IPS DF 6.9 (cell line): ENCODE measurements around the gene TMIE.

Source experiments
- DNase-seq: peaks from one replicate; pipeline ENCODE4 v3.0.0-alpha.2; 2013; ENCODE audit warnings: low read depth, low spot score
- H3K27ac ChIP-seq: one replicate; pipeline ENCODE4 v1.5.1; 2013; ENCODE audit warnings: low read length, control low read depth
- H3K27me3 ChIP-seq: 2 replicates; pipeline ENCODE4 v1.6.1; 2013; ENCODE audit warnings: mild to moderate bottlenecking, low read length; ENCODE audit not compliant: control insufficient read depth, insufficient read depth
- H3K36me3 ChIP-seq: 2 replicates; pipeline ENCODE4 v1.6.1; 2013; ENCODE audit warnings: low read length; ENCODE audit not compliant: control insufficient read depth, insufficient read depth
- H3K4me1 ChIP-seq: 2 replicates; pipeline ENCODE4 v1.6.1; 2013; ENCODE audit warnings: low read length; ENCODE audit not compliant: control insufficient read depth, insufficient read depth
- H3K4me3 ChIP-seq: 2 replicates; pipeline ENCODE4 v1.5.1; 2013; ENCODE audit warnings: mild to moderate bottlenecking, low read length
- H3K9me3 ChIP-seq: 2 replicates; pipeline ENCODE4 v1.6.1; 2013; ENCODE audit warnings: low read length, inconsistent platforms; ENCODE audit not compliant: control insufficient read depth, insufficient read depth
- WGBS: extraction: QIAGEN DNeasy Blood & Tissue Kit; methylation state at CpG from one replicate; pipeline ENCODE4 v1.1.7; 2013; ENCODE audit warnings: mixed read lengths, missing lambda C conversion rate; ENCODE audit not compliant: insufficient read length, insufficient coverage; 5-methylcytosine and 5-hydroxymethylcytosine counted together

The TMIE gene

GRCh38 chr3:46690798-46691197 is 10.4 kb upstream of the TMIE start:
- no peaks in the 10 kb centered on the region for H3K36me3 ChIP-seq
- peaks cover 7% of the 10 kb centered on the region for H3K4me1 ChIP-seq
- H3K27me3 ChIP-seq: peaks cover 2% of the 10 kb centered on the region; the same call in 1 of the 2 replicates
- H3K4me3 ChIP-seq: no peak overlapping the region
- H3K27ac ChIP-seq: no peak overlapping the region
- WGBS: no CpG with 5 or more reads among the region's 5 CpGs
- no peak for DNase-seq
- H3K9me3 ChIP-seq: no peaks in the 10 kb centered on the region

DNA sequence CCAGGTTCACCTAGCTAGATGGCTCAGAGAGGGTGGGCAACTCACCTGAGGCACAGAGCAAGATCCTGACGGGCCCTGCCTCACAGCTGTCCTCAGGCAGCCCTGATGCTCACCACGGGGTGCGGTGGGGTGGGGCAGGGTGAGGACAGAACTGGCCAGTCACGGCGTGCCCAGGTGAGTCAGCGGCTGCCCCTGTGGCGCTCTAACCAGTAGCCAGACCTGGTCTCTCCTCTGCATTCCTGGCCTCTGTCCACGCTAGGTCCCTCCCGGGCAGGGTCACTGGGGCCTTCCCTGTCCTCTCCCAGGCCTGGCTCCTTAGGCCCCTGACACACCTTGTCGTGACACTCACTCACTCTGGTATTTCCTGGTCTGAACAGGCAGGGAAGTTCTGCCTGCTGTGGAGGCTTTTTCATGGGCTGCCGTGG is 8.6 kb upstream of the TMIE start:
- H3K4me3 ChIP-seq: no peak overlapping the region
- H3K27ac ChIP-seq: no peak overlapping the region
- H3K9me3 ChIP-seq: no peaks in the 10 kb centered on the region
- H3K27me3 ChIP-seq: peaks cover 2% of the 10 kb centered on the region; the same call in 1 of the 2 replicates
- DNase-seq: no peak
- H3K36me3 ChIP-seq: no peaks in the 10 kb centered on the region
- peaks cover 7% of the 10 kb centered on the region for H3K4me1 ChIP-seq
- WGBS: no CpG with 5 or more reads among the region's 11 CpGs

GRCh38 chr3:46693038-46693891 is 7.9 kb upstream of the TMIE start, which contains the start of gene ALS2CL:
TSS of gene ALS2CL (minus strand) at chr3:46693679. CDS start at chr3:46689440, 4,239 bp downstream.
- H3K4me3 ChIP-seq: peak within 1 kb of the TSS; percentile 55; the same call in 1 of the 2 replicates
- DNase-seq: no peak
- no CpG with 5 or more reads among the region's 71 CpGs for WGBS
- H3K27me3 ChIP-seq: peaks cover 2% of the 10 kb centered on the region; the same call in 1 of the 2 replicates
- H3K27ac ChIP-seq: no peak within 1 kb of the TSS
- no peaks in the 10 kb centered on the region for H3K36me3 ChIP-seq
- H3K4me1 ChIP-seq: peaks cover 7% of the 10 kb centered on the region
- no peaks in the 10 kb centered on the region for H3K9me3 ChIP-seq

- no peak overlapping the region for H3K27ac ChIP-seq
- H3K9me3 ChIP-seq: no peaks in the 10 kb centered on the region
- peak overlapping the region; percentile 19; the same call in 1 of the 2 replicates for H3K4me3 ChIP-seq
- no peaks in the 10 kb centered on the region for H3K36me3 ChIP-seq
- WGBS: no CpG with 5 or more reads among the region's 30 CpGs
- no peak for DNase-seq
- peaks cover 7% of the 10 kb centered on the region for H3K4me1 ChIP-seq
- H3K27me3 ChIP-seq: peaks cover 2% of the 10 kb centered on the region; the same call in 1 of the 2 replicates
These were observed 7.3 kb upstream of the TMIE start for GRCh38 chr3:46693892-46694226.

DNA sequence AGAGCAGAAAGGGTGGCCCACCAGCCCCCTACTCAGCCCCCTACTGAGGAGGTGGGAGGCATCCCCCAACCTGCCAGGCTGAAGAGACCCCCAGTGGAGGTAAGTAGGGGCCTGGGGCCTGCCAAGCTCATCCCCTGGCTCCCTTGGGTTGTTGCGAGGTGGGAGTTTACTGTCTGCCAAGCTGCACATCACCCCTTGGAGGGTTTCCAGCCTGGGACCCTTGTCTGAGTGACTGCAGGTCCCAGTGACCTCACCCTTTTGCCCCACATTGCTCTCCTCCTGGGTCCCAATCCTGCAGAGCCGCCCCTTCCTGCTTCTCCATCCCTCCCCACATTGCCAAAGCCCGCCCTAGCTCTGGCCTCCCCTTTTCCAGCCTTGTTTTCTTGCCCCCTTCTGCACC is 6.7 kb upstream of the TMIE start:
- Histone ChIP-seq H3K4me1 (peaks cover 7% of the 10 kb centered on the region), H3K36me3 (no peaks in the 10 kb centered on the region), H3K9me3 (no peaks in the 10 kb centered on the region), H3K27me3 (peaks cover 2% of the 10 kb centered on the region; the same call in 1 of the 2 replicates), H3K4me3 (no peak overlapping the region), H3K27ac (no peak overlapping the region)
- WGBS: no CpG with 5 or more reads among the region's 3 CpGs
- DNase-seq: no peak

DNA sequence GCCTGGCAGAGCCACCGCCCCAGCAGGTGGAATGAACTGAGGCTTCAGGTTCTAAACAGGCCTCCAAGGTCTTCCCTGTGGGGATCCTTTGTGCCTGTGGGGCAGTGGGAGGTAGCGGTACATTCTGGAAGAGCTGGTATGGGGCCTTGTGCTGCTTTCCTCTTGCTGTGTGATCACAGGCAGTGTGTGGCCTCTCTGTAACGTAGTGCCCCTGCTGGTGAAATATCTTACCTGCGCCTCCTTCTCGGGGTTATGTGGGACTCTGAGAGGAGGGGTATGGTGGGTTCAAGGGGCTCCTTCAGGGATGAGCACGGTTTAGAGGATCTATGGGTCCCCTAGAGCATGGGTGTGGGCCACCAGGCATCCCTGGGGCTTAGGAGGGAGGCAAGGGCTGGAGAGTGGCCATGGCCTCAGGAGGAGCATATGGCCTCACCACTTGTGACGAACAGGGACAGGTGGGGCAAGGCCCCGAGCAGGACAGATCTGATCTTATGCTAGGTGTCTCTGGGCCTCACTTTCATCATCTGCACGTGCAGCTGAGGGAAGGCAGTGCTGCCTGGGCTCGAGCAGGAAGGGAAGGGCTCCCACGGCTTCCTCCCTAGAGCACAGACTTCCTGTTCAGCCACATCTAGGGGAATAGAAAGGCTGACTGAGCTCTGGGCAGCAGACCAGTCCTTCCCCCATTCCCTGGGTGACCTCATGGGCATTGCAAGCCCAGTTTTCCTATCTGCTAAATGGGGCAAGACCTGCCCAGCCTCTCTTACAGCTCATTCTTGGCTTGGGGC is 5.8 kb upstream of the TMIE start:
- Histone ChIP-seq H3K4me3 (no peak overlapping the region), H3K9me3 (no peaks in the 10 kb centered on the region), H3K36me3 (no peaks in the 10 kb centered on the region), H3K27ac (no peak overlapping the region), H3K4me1 (peaks cover 7% of the 10 kb centered on the region), H3K27me3 (peaks cover 2% of the 10 kb centered on the region; the same call in 1 of the 2 replicates)
- no CpG with 5 or more reads among the region's 11 CpGs for WGBS
- peak; percentile 66 for DNase-seq

- H3K4me3 ChIP-seq: no peak overlapping the region
- no peak for DNase-seq
- H3K36me3 ChIP-seq: no peaks in the 10 kb centered on the region
- WGBS: no CpG with 5 or more reads among the region's 4 CpGs
- no peaks in the 10 kb centered on the region for H3K9me3 ChIP-seq
- peaks cover 7% of the 10 kb centered on the region for H3K4me1 ChIP-seq
- H3K27me3 ChIP-seq: peaks cover 4% of the 10 kb centered on the region; the same call in 1 of the 2 replicates
- H3K27ac ChIP-seq: no peak overlapping the region
These were observed 5.0 kb upstream of the TMIE start for GRCh38 chr3:46695962-46696894.

- Histone ChIP-seq H3K36me3 (no peaks in the 10 kb centered on the region), H3K27ac (no peak overlapping the region), H3K27me3 (peaks cover 7% of the 10 kb centered on the region; the same call in 1 of the 2 replicates), H3K9me3 (no peaks in the 10 kb centered on the region), H3K4me1 (0 out of 2 replicates have a peak, but pooled peaks cover 3% of the 10 kb centered on the region), H3K4me3 (no peak overlapping the region)
- DNase-seq: no peak
- WGBS: no CpG with 5 or more reads among the region's 8 CpGs
These were observed 1.3 kb upstream of the TMIE start for GRCh38 chr3:46699676-46700523.

- H3K9me3 ChIP-seq: no peaks in the 10 kb centered on the region
- H3K36me3 ChIP-seq: no peaks in the 10 kb centered on the region
- H3K4me3 ChIP-seq: no peak overlapping the region
- DNase-seq: no peak
- H3K27ac ChIP-seq: no peak overlapping the region
- WGBS: no CpG with 5 or more reads among the region's 4 CpGs
- H3K27me3 ChIP-seq: peaks cover 7% of the 10 kb centered on the region; the same call in 1 of the 2 replicates
- 0 out of 2 replicates have a peak, but pooled peaks cover 2% of the 10 kb centered on the region for H3K4me1 ChIP-seq
These were observed 420 bp upstream of the TMIE start for GRCh38 chr3:46700772-46701171.
